Heart left ventricle (tissue), 16 donors: ENCODE measurements around the gene NFS1. TPM values are rescaled to one million over a fixed set of nuclear protein-coding genes. Genes with fewer than 3 reads are reported as not detected.
A peak's percentile ranks its signal among the peaks of the same experiment; 100 is the strongest.
"Not testable (repeated sequence)": the region's sequence is repeated elsewhere in the genome, so short reads cannot be mapped to it uniquely, and the experiment has no call there.

Source experiments
- ATAC-seq, 4 donors: fragments of 200-7000 bp; cut with Tn5 transposase; one replicate each; pipeline ENCODE4 v1.9.1; 2020 to 2022; ENCODE audit warnings: moderate library complexity in 4 of 4, mild to moderate bottlenecking in 3 of 4, moderate number of reproducible peaks in 1 of 4
- DNase-seq, 5 donors: peaks; one replicate each; pipeline ENCODE4 v3.0.0-alpha.2; 2020
- H3K27ac ChIP-seq, 12 donors: fragments of 200-600 bp; sonication (generic) in 4 of 12; one replicate each; pipeline versions ENCODE4 v1.5.0 to v1.8.0; 2016 to 2022; ENCODE audit warnings: mild to moderate bottlenecking in 2 of 12
- H3K27me3 ChIP-seq, 9 donors: fragments of 200-600 bp; sonication (generic) in 2 of 9; one replicate each; pipeline versions ENCODE4 v1.5.1 to v1.8.0; 2016 to 2022; ENCODE audit warnings: mild to moderate bottlenecking in 3 of 9
- H3K36me3 ChIP-seq, 9 donors: fragments of 200-600 bp; sonication (generic) in 2 of 9; one replicate each; pipeline versions ENCODE4 v1.5.0 to v1.8.0; 2018 to 2022; ENCODE audit warnings: mild to moderate bottlenecking in 2 of 9
- H3K4me1 ChIP-seq, 12 donors: fragments of 200-600 bp; sonication (generic) in 4 of 12; one replicate each; pipeline versions ENCODE4 v1.5.0 to v1.8.0; 2016 to 2022; ENCODE audit warnings: mild to moderate bottlenecking in 3 of 12
- H3K4me3 ChIP-seq, 12 donors: fragments of 200-600 bp; sonication (generic) in 4 of 12; one replicate each; pipeline versions ENCODE4 v1.5.0 to v1.8.0; 2017 to 2022; ENCODE audit warnings: mild to moderate bottlenecking in 9 of 12, moderate library complexity in 4 of 12
- H3K9me3 ChIP-seq, 12 donors: fragments of 200-600 bp; sonication (generic) in 4 of 12; one replicate each; pipeline versions ENCODE4 v1.5.0 to v1.8.0; 2016 to 2022; ENCODE audit warnings: mild to moderate bottlenecking in 1 of 12
- CTCF ChIP-seq, 12 donors: fragments of 200-600 bp; sonication (generic) in 4 of 12; IDR thresholded peaks; one replicate each; pipeline versions ENCODE4 v1.5.0 to v1.8.0; 2018 to 2022; ENCODE audit warnings: antibody characterized with exemption in 12 of 12, mild to moderate bottlenecking in 5 of 12
- POLR2A ChIP-seq, 2 donors: fragments of 450-650 bp; IDR thresholded peaks; one replicate each; pipeline ENCODE4 v1.6.1; 2017; ENCODE audit warnings: antibody characterized with exemption in 2 of 2, mild to moderate bottlenecking in 2 of 2, moderate library complexity in 2 of 2
- WGBS, 4 donors: extraction: QIAGEN DNeasy Blood & Tissue Kit in 2 of 4; methylation state at CpG; one replicate each; pipeline versions ENCODE4 v1.1.5 to v1.1.7; 2013 to 2018; 5-methylcytosine and 5-hydroxymethylcytosine counted together
- intact Hi-C, 10 donors: fragments of 100-400 bp; cut with DNase I; formaldehyde crosslinking; loops; one replicate each; pipeline versions ENCODE4 v1.11.1 to v1.14.2; 2022
- polyA plus RNA-seq, 2 donors: library from polyadenylated mRNA; stranded (reverse); fragments of 200-250 nt; gene quantifications; one replicate each; pipeline ENCODE4 v1.2.3, GENCODE V29; 2013
- total RNA-seq, 9 donors: library from RNA; depleted of rRNA in 2 of 9; stranded (reverse); fragments of >200 nt in 2 of 9; fragmentation: NEBNext Ultra II Directional in 3 of 9; extraction: Animal tissue kit (Norgen Biotek cat#: 25700) in 3 of 9; gene quantifications; one replicate each; pipeline versions ENCODE4 v1.1.0 to v1.2.4, GENCODE V29; 2016 to 2023
- donor health status: ischemic (EF 13 %, LVEDD 7.1; RV severe dilation, severe dysfunction).
- donor health status: healthy with polysubstance abuse.
- donor health status: DM: no; HTN: yes; CAD: no.
- donor health status: DM: no; HTN: no; CAD: no.
- donor health status: ischemic (EF 25% LVEDD 6.9; RV normal size, moderate dysfunction).
- donor health status: ischemic (EF 25% LVEDD 5.7; RV mildly dilated, moderate dysfunction).
- donor health status: healthy.
- donor health status: DM: yes; HTN: yes; CAD: no.
- donor health status: ischemic (EF 35%, LVEDD 5.7; RV mildly dilated, moderate dysfunction).
- donor health status: nonischemic (EF 11% LVEDD 7.7; RV severe dilation, severe dysfunction).
- donor health status: DM: yes; HTN: yes; CAD: no.
- donor health status: PGD.
- donor health status: ischemic (EF 29% LVEDD 5.4; RV normal size, mild dysfunction).
- donor health status: nonischemic (EF 23%, LVEDD 6.1; RV moderate dilation, normal function).

NFS1 gene
- total and polyA plus RNA-seq, 11 donors = 27.4 to 67.5 (median 58.3) TPM

GRCh38 chr20:35695978-35696377 is 3.2 kb downstream of the NFS1 start:
- 77 to 87% (median 85%) methylated on average over 4 of the region's 4 CpGs for WGBS, 4 donors
- intact Hi-C loops = loop anchor here in 3 of 10 donors (5.0 to 10.0 kb wide), 5 partner anchors 46 to 234 kb away; partner anchors contain the start of gene RBM39 (in 1 of the 3)
- Histone ChIP-seq H3K4me1 (peaks cover 4 to 26% (median 17%) of the 10 kb centered on the region in 12 donors), H3K36me3 (peaks cover 0 to 65% (median 59%) of the 10 kb centered on the region in 9 donors), H3K4me3 (no peak overlapping the region), H3K27ac (no peak overlapping the region), H3K9me3 (no peaks in the 10 kb centered on the region), H3K27me3 (no peaks in the 10 kb centered on the region)
- DNase-seq (no peak), ATAC-seq (no peak)
- TF ChIP-seq CTCF (IDR thresholded peaks at IDR 0.05) (no peak), POLR2A (IDR thresholded peaks at IDR 0.05) (no peak)

- intact Hi-C loops = loop anchor here in 3 of 10 donors (5.0 to 10.0 kb wide), 5 partner anchors 47 to 233 kb away; partner anchors contain the start of gene RBM39 (in 1 of the 3)
- DNase-seq (no peak), ATAC-seq (no peak)
- peaks cover 0 to 67% (median 61%) of the 10 kb centered on the region in 9 donors for H3K36me3 ChIP-seq
- 73 to 83% (median 80%) methylated on average over 2 of the region's 2 CpGs for WGBS, 4 donors
- H3K4me3 ChIP-seq = no peak overlapping the region
- TF ChIP-seq POLR2A (IDR thresholded peaks at IDR 0.05) (no peak), CTCF (IDR thresholded peaks at IDR 0.05) (no peak)
- no peaks in the 10 kb centered on the region for H3K27me3 ChIP-seq
- no peak overlapping the region for H3K27ac ChIP-seq
- H3K9me3 ChIP-seq = no peaks in the 10 kb centered on the region
- peaks cover 4 to 22% (median 15%) of the 10 kb centered on the region in 12 donors for H3K4me1 ChIP-seq
Observed at GRCh38 chr20:35695245-35695749, 3.9 kb downstream of the NFS1 start.

- intact Hi-C loops = loop anchor here in 1 of 10 donors (10.0 kb wide), 2 partner anchors 175 to 195 kb away; no protein-coding TSS in a partner anchor
- ATAC-seq (no peak), DNase-seq (no peak)
- no peak for TF ChIP-seq POLR2A (IDR thresholded peaks at IDR 0.05)
- TF ChIP-seq CTCF (IDR thresholded peaks at IDR 0.05) = no peak
- Histone ChIP-seq H3K36me3 (peaks cover 0 to 100% (median 93%) of the 10 kb centered on the region in 9 donors), H3K9me3 (no peaks in the 10 kb centered on the region), H3K4me3 (no peak overlapping the region), H3K27me3 (no peaks in the 10 kb centered on the region), H3K4me1 (no peaks in the 10 kb centered on the region), H3K27ac (no peak overlapping the region)
- WGBS, 4 donors = 64 to 79% (median 76%) methylated on average over 4 of the region's 4 CpGs
Observed at GRCh38 chr20:35690265-35690664, 8.9 kb downstream of the NFS1 start.

- intact Hi-C loops, H3K9me3 ChIP-seq, H3K27ac ChIP-seq, H3K4me1 ChIP-seq, H3K27me3 ChIP-seq, H3K4me3 ChIP-seq, DNase-seq, ATAC-seq: not testable (repeated sequence)
- TF ChIP-seq CTCF (IDR thresholded peaks at IDR 0.05) = peak in 4 of 12 donors; percentile 8 to 22 (median 14)
- 90 to 93% (median 92%) methylated on average over 11 of the region's 11 CpGs for WGBS, 4 donors
- peaks cover 0 to 86% (median 73%) of the 10 kb centered on the region in 9 donors for H3K36me3 ChIP-seq
Observed at GRCh38 chr20:35686872-35687271, 12.3 kb downstream of the NFS1 start.

- ATAC-seq, DNase-seq, H3K27me3 ChIP-seq, H3K9me3 ChIP-seq, H3K4me1 ChIP-seq, H3K4me3 ChIP-seq, intact Hi-C loops, H3K27ac ChIP-seq: not testable (repeated sequence)
- WGBS, 4 donors = 90 to 99% (median 96%) methylated on average over 9 of the region's 9 CpGs
- peaks cover 0 to 87% (median 70%) of the 10 kb centered on the region in 9 donors for H3K36me3 ChIP-seq
Observed at GRCh38 chr20:35685368-35685767, 13.8 kb downstream of the NFS1 start.
